Right lobe of liver (tissue), 6 donors: ENCODE results near the gene KCTD2. TPM values are rescaled to one million over a fixed set of nuclear protein-coding genes. Genes with fewer than 3 reads are reported as not detected.

ENCODE experiments used
- ATAC-seq, 4 donors: fragments of 200-7000 bp; cut with Tn5 transposase; one replicate each; pipeline ENCODE4 v1.9.1; 2020; ENCODE audit warnings: mild to moderate bottlenecking in 4 of 4, moderate library complexity in 4 of 4
- DNase-seq, 3 donors: peaks; one replicate each; pipeline ENCODE4 v3.0.0-alpha.2; 2020
- H3K27ac ChIP-seq, 3 donors: fragments of 200-600 bp; one replicate each; pipeline ENCODE4 v1.8.0; 2022
- H3K27me3 ChIP-seq, 2 donors: fragments of 200-600 bp; one replicate each; pipeline ENCODE4 v1.8.0; 2022
- H3K36me3 ChIP-seq, 4 donors: fragments of 200-600 bp; sonication (generic) in 1 of 4; one replicate each; pipeline versions ENCODE4 v1.5.1 to v1.8.0; 2017 to 2022; ENCODE audit warnings: control low read depth in 1 of 4
- H3K4me1 ChIP-seq, 4 donors: fragments of 200-600 bp; sonication (generic) in 1 of 4; one replicate each; pipeline versions ENCODE4 v1.5.1 to v1.8.0; 2017 to 2022; ENCODE audit warnings: control low read depth in 1 of 4
- H3K4me3 ChIP-seq, 3 donors: fragments of 200-600 bp; one replicate each; pipeline ENCODE4 v1.8.0; 2022
- H3K9me3 ChIP-seq, 4 donors: fragments of 200-600 bp; sonication (generic) in 1 of 4; one replicate each; pipeline versions ENCODE4 v1.5.1 to v1.8.0; 2017 to 2022; ENCODE audit warnings: control low read depth in 1 of 4
- POLR2A ChIP-seq: fragments of 450-650 bp; IDR thresholded peaks from one replicate; pipeline ENCODE4 v1.6.1; 2017; ENCODE audit warnings: antibody characterized with exemption, mild to moderate bottlenecking
- WGBS: methylation state at CpG from one replicate; pipeline ENCODE4 v1.1.6; 2018; ENCODE audit warnings: low coverage, low lambda C conversion rate; ENCODE audit not compliant: insufficient coverage; ENCODE audit errors: missing lambda C conversion rate; 5-methylcytosine and 5-hydroxymethylcytosine counted together
- intact Hi-C, 2 donors: fragments of 100-400 bp; cut with DNase I; formaldehyde crosslinking; loops; one replicate each; pipeline versions ENCODE4 v1.11.2 to v1.14.1; 2022
- total RNA-seq, 6 experiments: library from RNA; depleted of rRNA in 2 of 6; stranded (reverse); fragments of >200 nt in 2 of 6; fragmentation: NEBNext Ultra II Directional in 3 of 6; extraction: Animal tissue kit (Norgen Biotek cat#: 25700) in 3 of 6; gene quantifications; one replicate each; pipeline versions ENCODE4 v1.1.0 to v1.2.4, GENCODE V29; 2016 to 2023
- TF ChIP-seq, protein P1 (sequence below), 4 donors: fragments of 200-600 bp in 3 of 4; fragments of 450-650 bp in 1 of 4; IDR thresholded peaks; one replicate each; pipeline versions ENCODE4 v1.5.1 to v1.8.0; 2016 to 2022; ENCODE audit warnings: antibody characterized with exemption in 4 of 4, mild to moderate bottlenecking in 2 of 4
- donor health status: DM: no; HTN: yes; CAD: no.
- donor health status: DM: no; HTN: no; CAD: no.
- donor health status: DM: no; HTN: no; CAD: no.
- donor health status: DM: no; HTN: yes; CAD: no.
- donor health status: DM: no; HTN: yes; CAD: no.

KCTD2 gene
- total RNA-seq, 6 experiments from 2014 or later, result 7.2 to 10.3 (median 8.1) TPM

DNA sequence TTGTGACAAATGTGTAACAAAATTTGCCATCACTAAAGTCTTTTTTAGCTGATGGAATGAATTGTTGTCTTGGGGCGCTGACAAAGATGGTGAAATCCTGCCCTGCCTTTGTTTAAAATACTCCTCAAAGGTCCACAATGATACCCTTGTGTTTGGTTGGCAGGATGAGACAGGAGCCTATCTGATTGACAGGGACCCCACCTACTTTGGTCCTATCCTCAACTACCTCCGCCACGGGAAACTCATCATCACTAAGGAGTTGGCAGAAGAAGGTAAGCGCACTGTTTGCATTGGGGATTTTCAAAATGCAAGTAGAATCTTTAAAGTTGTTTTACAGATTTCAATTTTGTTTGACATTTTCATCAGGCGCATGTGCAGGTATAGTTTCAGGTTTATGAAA is 2.0 kb downstream of the KCTD2 start:
- Histone ChIP-seq H3K4me1 (peaks cover 0 to 21% (median 10%) of the 10 kb centered on the region in 4 donors), H3K9me3 (no peaks in the 10 kb centered on the region), H3K36me3 (peaks cover 0 to 21% (median 12%) of the 10 kb centered on the region in 4 donors), H3K4me3 (no peak overlapping the region), H3K27me3 (no peaks in the 10 kb centered on the region), H3K27ac (no peak overlapping the region)
- ATAC-seq (no peak), DNase-seq (no peak)
- TF ChIP-seq, protein P1, sequence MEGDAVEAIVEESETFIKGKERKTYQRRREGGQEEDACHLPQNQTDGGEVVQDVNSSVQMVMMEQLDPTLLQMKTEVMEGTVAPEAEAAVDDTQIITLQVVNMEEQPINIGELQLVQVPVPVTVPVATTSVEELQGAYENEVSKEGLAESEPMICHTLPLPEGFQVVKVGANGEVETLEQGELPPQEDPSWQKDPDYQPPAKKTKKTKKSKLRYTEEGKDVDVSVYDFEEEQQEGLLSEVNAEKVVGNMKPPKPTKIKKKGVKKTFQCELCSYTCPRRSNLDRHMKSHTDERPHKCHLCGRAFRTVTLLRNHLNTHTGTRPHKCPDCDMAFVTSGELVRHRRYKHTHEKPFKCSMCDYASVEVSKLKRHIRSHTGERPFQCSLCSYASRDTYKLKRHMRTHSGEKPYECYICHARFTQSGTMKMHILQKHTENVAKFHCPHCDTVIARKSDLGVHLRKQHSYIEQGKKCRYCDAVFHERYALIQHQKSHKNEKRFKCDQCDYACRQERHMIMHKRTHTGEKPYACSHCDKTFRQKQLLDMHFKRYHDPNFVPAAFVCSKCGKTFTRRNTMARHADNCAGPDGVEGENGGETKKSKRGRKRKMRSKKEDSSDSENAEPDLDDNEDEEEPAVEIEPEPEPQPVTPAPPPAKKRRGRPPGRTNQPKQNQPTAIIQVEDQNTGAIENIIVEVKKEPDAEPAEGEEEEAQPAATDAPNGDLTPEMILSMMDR (IDR thresholded peaks at IDR 0.05), result no peak
- intact Hi-C loops, result no loop called here
- 95% methylated on average over 5 of the region's 5 CpGs for WGBS

DNA sequence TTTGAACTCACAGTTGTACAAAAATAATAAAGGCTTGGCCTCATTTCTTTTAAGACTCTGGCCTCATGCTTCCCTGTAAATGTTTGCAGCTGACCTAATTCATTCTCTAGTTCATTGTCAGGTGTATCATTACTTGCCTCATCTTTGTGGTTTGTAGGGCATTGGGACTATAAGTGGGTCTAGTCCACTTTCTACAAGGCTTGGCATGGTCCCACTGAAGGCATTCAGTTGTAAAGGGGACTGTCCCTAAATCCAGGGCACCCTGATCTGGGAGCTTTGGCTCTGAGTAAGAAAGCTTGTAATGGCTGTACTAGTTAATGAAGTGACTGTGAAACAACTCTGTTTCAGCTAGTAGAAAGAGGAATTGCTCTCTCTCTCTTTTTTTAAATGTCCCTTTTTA is 2.7 kb downstream of the KCTD2 start:
- ATAC-seq, result no peak
- H3K4me3 ChIP-seq, result no peak overlapping the region
- H3K9me3 ChIP-seq, result no peaks in the 10 kb centered on the region
- H3K27ac ChIP-seq, result no peak overlapping the region
- H3K36me3 ChIP-seq, result peaks cover 0 to 22% (median 12%) of the 10 kb centered on the region in 4 donors
- TF ChIP-seq POLR2A, result no peak
- TF ChIP-seq, protein P1 (IDR thresholded peaks at IDR 0.05), result no peak
- intact Hi-C loops, result no loop called here
- H3K4me1 ChIP-seq, result peaks cover 0 to 21% (median 10%) of the 10 kb centered on the region in 4 donors
- H3K27me3 ChIP-seq, result no peaks in the 10 kb centered on the region
- DNase-seq, result no peak

DNA sequence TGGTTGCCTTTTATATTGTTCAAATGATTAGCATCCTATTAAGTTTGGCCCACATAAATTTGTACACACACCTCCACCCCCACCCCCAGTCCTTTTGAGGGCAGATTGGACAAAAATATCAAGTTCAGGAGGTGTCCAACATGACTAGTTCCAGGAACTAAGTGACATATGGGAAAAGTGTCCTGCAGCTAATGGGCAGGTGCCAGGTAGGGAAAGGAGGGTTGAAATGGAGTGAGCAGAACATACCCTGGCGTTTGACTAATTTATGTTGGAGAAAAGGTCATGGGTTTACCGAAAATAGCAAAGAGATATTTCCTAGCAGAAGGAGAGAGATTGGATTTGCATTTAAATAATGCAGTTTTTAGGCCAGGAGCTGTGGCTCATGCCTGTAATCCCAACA is 4.9 kb downstream of the KCTD2 start:
- Histone ChIP-seq H3K27ac (no peak overlapping the region), H3K9me3 (no peaks in the 10 kb centered on the region), H3K27me3 (no peaks in the 10 kb centered on the region), H3K36me3 (peaks cover 0 to 33% (median 12%) of the 10 kb centered on the region in 4 donors), H3K4me1 (peaks cover 0 to 14% (median 7%) of the 10 kb centered on the region in 4 donors), H3K4me3 (no peak overlapping the region)
- DNase-seq (no peak), ATAC-seq (no peak)
- intact Hi-C loops, result no loop called here
- 90% methylated on average over 1 of the region's 2 CpGs for WGBS
- TF ChIP-seq POLR2A, result no peak
- TF ChIP-seq, protein P1 (IDR thresholded peaks at IDR 0.05), result no peak

DNA sequence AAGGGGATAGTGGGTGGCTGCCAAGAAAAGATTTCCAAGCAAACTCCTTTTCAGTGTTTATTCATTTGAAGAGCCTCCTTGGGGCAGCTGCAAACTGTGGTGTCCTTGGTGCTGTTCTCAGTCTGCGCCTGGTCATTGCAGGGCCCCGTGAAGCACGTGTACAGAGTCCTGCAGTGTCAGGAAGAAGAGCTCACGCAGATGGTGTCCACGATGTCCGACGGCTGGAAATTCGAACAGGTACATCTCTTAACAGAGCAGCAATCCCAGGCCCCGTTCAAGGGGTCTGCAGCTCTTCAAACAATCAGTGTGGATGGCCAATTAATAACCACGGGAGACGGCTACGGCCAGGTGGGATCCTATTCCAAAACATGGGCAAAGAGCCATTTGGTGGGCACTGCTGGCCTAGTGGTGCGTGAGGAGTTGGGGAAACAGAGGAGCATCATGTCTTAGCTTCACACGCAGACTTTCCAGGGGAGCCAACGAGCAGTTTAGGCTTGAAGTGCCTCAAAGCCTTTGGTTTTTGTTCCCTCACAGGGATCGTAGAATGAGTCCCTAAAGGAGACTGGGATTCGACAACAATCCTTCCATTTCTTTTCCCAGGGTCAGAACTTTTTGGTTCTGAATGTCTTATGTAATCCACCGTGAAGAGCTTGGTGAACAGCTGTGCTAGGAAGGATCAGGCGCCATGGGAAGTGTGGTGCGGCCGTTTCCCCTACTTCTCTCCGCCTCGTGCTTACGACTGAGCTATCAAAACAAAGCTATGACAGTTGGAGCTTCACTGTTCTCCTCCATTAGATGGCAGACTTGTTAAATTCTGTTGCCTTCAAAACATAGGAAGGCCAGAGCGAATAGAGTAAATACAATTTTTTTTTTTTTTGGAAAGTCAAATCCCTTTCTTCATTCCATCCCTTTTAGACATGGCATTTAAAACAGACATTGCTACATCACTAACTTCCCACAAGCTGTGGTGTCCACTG is 12.6 kb downstream of the KCTD2 start:
- 51% methylated on average over 14 of the region's 25 CpGs for WGBS
- Histone ChIP-seq H3K4me1 (peaks cover 0 to 14% (median 0%) of the 10 kb centered on the region in 4 donors), H3K27ac (peak overlapping the region in 1 of 3 donors; percentile 16), H3K36me3 (peaks cover 0 to 34% (median 12%) of the 10 kb centered on the region in 4 donors), H3K27me3 (no peaks in the 10 kb centered on the region), H3K9me3 (no peaks in the 10 kb centered on the region), H3K4me3 (no peak overlapping the region)
- TF ChIP-seq POLR2A, result no peak
- TF ChIP-seq, protein P1 (IDR thresholded peaks at IDR 0.05), result peak; percentile 50 to 56 (median 54)
- peak; percentile 80 to 93 (median 89) for ATAC-seq
- DNase-seq, result no peak
- intact Hi-C loops, result loop anchor here in 1 of 2 donors (10.0 kb wide), 1 partner anchor 55 kb away; no protein-coding TSS in a partner anchor
